ENCODE data around the gene TBC1D22A.
A peak's percentile ranks its signal among the peaks of the same experiment; 100 is the strongest.

Gene TBC1D22A

GRCh38 chr22:46876357-46876934 lies 114.0 kb downstream of the TBC1D22A start:
- H3K4me3 Mint-ChIP-seq: no peak overlapping the region
- no peaks in the 10 kb centered on the region for H3K27me3 Mint-ChIP-seq (ENCODE audit: low read depth)
- peaks cover 23% of the 10 kb centered on the region for H3K36me3 Mint-ChIP-seq (ENCODE audit: low read depth)
- no peak for TF ChIP-seq CTCF (IDR thresholded peaks at IDR 0.05; ENCODE audit: unreplicated experiment in 3 of 3)
- peaks cover 26% of the 10 kb centered on the region for H3K9me3 Mint-ChIP-seq
- H3K4me1 Mint-ChIP-seq: peaks cover 6% of the 10 kb centered on the region
- H3K27ac Mint-ChIP-seq: no peak overlapping the region

- Mint-ChIP-seq H3K4me3 (no peak overlapping the region), H3K27me3 (ENCODE audit: low read depth) (no peaks in the 10 kb centered on the region), H3K27ac (peak overlapping the region in 1 of 3 experiments; percentile 50), H3K9me3 (peaks cover 11% of the 10 kb centered on the region), H3K4me1 (peaks cover 6% of the 10 kb centered on the region), H3K36me3 (ENCODE audit: low read depth) (peaks cover 9% of the 10 kb centered on the region)
- TF ChIP-seq CTCF (IDR thresholded peaks at IDR 0.05; ENCODE audit: unreplicated experiment in 3 of 3): no peak
Measured at GRCh38 chr22:46878191-46878948, 115.9 kb downstream of the TBC1D22A start.

GRCh38 chr22:46879083-46879482 lies 116.6 kb downstream of the TBC1D22A start:
- peak overlapping the region in 1 of 3 experiments; percentile 19 for H3K27ac Mint-ChIP-seq
- peaks cover 9% of the 10 kb centered on the region for H3K9me3 Mint-ChIP-seq
- H3K36me3 Mint-ChIP-seq (ENCODE audit: low read depth): peaks cover 9% of the 10 kb centered on the region
- no peak overlapping the region for H3K4me3 Mint-ChIP-seq
- peaks cover 6% of the 10 kb centered on the region for H3K4me1 Mint-ChIP-seq
- TF ChIP-seq CTCF (IDR thresholded peaks at IDR 0.05; ENCODE audit: unreplicated experiment in 3 of 3): no peak
- H3K27me3 Mint-ChIP-seq (ENCODE audit: low read depth): no peaks in the 10 kb centered on the region

- no peak overlapping the region for H3K4me3 Mint-ChIP-seq
- H3K36me3 Mint-ChIP-seq (ENCODE audit: low read depth): peaks cover 17% of the 10 kb centered on the region
- H3K27me3 Mint-ChIP-seq (ENCODE audit: low read depth): no peaks in the 10 kb centered on the region
- no peak overlapping the region for H3K27ac Mint-ChIP-seq
- peaks cover 6% of the 10 kb centered on the region for H3K4me1 Mint-ChIP-seq
- peaks cover 3% of the 10 kb centered on the region for H3K9me3 Mint-ChIP-seq
- TF ChIP-seq CTCF (IDR thresholded peaks at IDR 0.05; ENCODE audit: unreplicated experiment in 3 of 3): no peak
Measured at GRCh38 chr22:46881373-46882118, 119.1 kb downstream of the TBC1D22A start.

GRCh38 chr22:46883092-46883910 lies 120.9 kb downstream of the TBC1D22A start:
- Mint-ChIP-seq H3K36me3 (ENCODE audit: low read depth) (peaks cover 26% of the 10 kb centered on the region), H3K9me3 (no peaks in the 10 kb centered on the region), H3K4me1 (peaks cover 6% of the 10 kb centered on the region), H3K27ac (no peak overlapping the region), H3K27me3 (ENCODE audit: low read depth) (no peaks in the 10 kb centered on the region), H3K4me3 (no peak overlapping the region)
- TF ChIP-seq CTCF (IDR thresholded peaks at IDR 0.05; ENCODE audit: unreplicated experiment in 3 of 3): no peak
